ENCODE measurements around the gene COL24A1.
"Not testable (repeated sequence)": the region's sequence is repeated elsewhere in the genome, so short reads cannot be mapped to it uniquely, and the experiment has no call there.

The COL24A1 gene

GRCh38 chr1:86152887-86153286 lies 3.7 kb downstream of the COL24A1 start:
- no peak for DNase-seq

GRCh38 chr1:86151427-86151826 lies 5.1 kb downstream of the COL24A1 start:
- peak; percentile 80 for DNase-seq

GRCh38 chr1:86150553-86151055 lies 6.0 kb downstream of the COL24A1 start:
- DNase-seq, result peak; percentile 53

GRCh38 chr1:86149591-86149990 lies 7.0 kb downstream of the COL24A1 start:
- no peak for DNase-seq

GRCh38 chr1:86147755-86148154 lies 8.8 kb downstream of the COL24A1 start:
- no peak for DNase-seq

- DNase-seq, result no peak
These were observed 10.0 kb downstream of the COL24A1 start for GRCh38 chr1:86146566-86146965.

GRCh38 chr1:86140281-86140880 lies 16.2 kb downstream of the COL24A1 start:
- no peak for DNase-seq

- DNase-seq, result no peak
These were observed 17.8 kb downstream of the COL24A1 start for GRCh38 chr1:86138746-86139145.

- peak; percentile 90 for DNase-seq
These were observed 19.1 kb downstream of the COL24A1 start for GRCh38 chr1:86137436-86137835.

- no peak for DNase-seq
These were observed 37.3 kb downstream of the COL24A1 start for GRCh38 chr1:86119214-86119764.

- DNase-seq, result no peak
These were observed 41.7 kb downstream of the COL24A1 start for GRCh38 chr1:86114816-86115400.

- DNase-seq, result no peak
These were observed 42.3 kb downstream of the COL24A1 start for GRCh38 chr1:86114236-86114635.

GRCh38 chr1:86111590-86111989 lies 45.0 kb downstream of the COL24A1 start:
- not testable (repeated sequence) for DNase-seq

- no peak for DNase-seq
These were observed 46.0 kb downstream of the COL24A1 start for GRCh38 chr1:86110451-86111129.

GRCh38 chr1:86105533-86105866 lies 51.1 kb downstream of the COL24A1 start:
- no peak for DNase-seq

GRCh38 chr1:86104606-86105532 lies 51.7 kb downstream of the COL24A1 start:
- DNase-seq, result no peak

GRCh38 chr1:86101616-86102015 lies 55.0 kb downstream of the COL24A1 start:
- no peak for DNase-seq

- DNase-seq, result no peak
These were observed 56.2 kb downstream of the COL24A1 start for GRCh38 chr1:86100401-86100800.

- no peak for DNase-seq
These were observed 66.8 kb downstream of the COL24A1 start for GRCh38 chr1:86089765-86090164.

- no peak for DNase-seq
These were observed 70.7 kb downstream of the COL24A1 start for GRCh38 chr1:86085741-86086409.

GRCh38 chr1:86084998-86085397 lies 71.6 kb downstream of the COL24A1 start:
- DNase-seq, result peak; percentile 23

GRCh38 chr1:86082183-86082582 lies 74.4 kb downstream of the COL24A1 start:
- DNase-seq, result no peak

Measured in fibroblast of skin of scalp (primary cell).